OCI-LY1 (cell line): ENCODE measurements around the gene RHEBL1.

ENCODE experiments used
- H2AFZ ChIP-seq: fragments of 200-600 bp; sonication (generic), shearing (Covaris generic); 2 replicates; pipeline ENCODE4 v1.6.0; 2014; ENCODE audit warnings: antibody characterized with exemption, mild to moderate bottlenecking, low read length
- H3F3A ChIP-seq: fragments of 200-600 bp; sonication (generic), shearing (Covaris generic); 2 replicates; pipeline ENCODE4 v1.6.0; 2014; ENCODE audit warnings: mild to moderate bottlenecking, antibody characterized with exemption, low read length, moderate library complexity; ENCODE audit not compliant: insufficient read depth
- H3K27ac ChIP-seq: fragments of 200-600 bp; sonication (generic); 2 replicates; pipeline ENCODE4 v1.5.1; 2014; ENCODE audit warnings: low read length, mixed run types, mild to moderate bottlenecking, low read depth; ENCODE audit not compliant: poor library complexity, severe bottlenecking
- H3K27me3 ChIP-seq: fragments of 200-600 bp; sonication (generic); 2 replicates; pipeline ENCODE4 v1.6.0; 2014; ENCODE audit warnings: antibody characterized with exemption, mild to moderate bottlenecking, low read length, moderate library complexity; ENCODE audit not compliant: insufficient read depth
- H3K36me3 ChIP-seq: fragments of 200-600 bp; sonication (generic); 2 replicates; pipeline ENCODE4 v1.6.1; 2014; ENCODE audit warnings: mild to moderate bottlenecking, antibody characterized with exemption, low read length, moderate library complexity, mixed read lengths; ENCODE audit not compliant: insufficient read depth
- H3K4me1 ChIP-seq: fragments of 200-600 bp; sonication (generic); 2 replicates; pipeline ENCODE4 v1.5.1; 2014; ENCODE audit warnings: mild to moderate bottlenecking, low read length, moderate library complexity; ENCODE audit not compliant: insufficient read depth, severe bottlenecking
- H3K4me2 ChIP-seq: fragments of 200-600 bp; sonication (generic), shearing (Covaris generic); 2 replicates; pipeline ENCODE4 v1.6.1; 2014; ENCODE audit warnings: low read length
- H3K4me3 ChIP-seq: fragments of 200-600 bp; sonication (generic); 2 replicates; pipeline ENCODE4 v1.5.1; 2014; ENCODE audit warnings: low read length, low read depth, mild to moderate bottlenecking, mixed read lengths; ENCODE audit not compliant: poor library complexity, severe bottlenecking
- H3K79me2 ChIP-seq: fragments of 200-600 bp; shearing (Covaris generic); 2 replicates; pipeline ENCODE4 v1.6.1; 2016; ENCODE audit warnings: mixed run types, low read length, mixed read lengths; ENCODE audit not compliant: insufficient read depth
- H3K9ac ChIP-seq: fragments of 200-600 bp; sonication (generic), shearing (Covaris generic); 2 replicates; pipeline ENCODE4 v1.6.1; 2014; ENCODE audit warnings: mild to moderate bottlenecking, low read length, mixed read lengths
- H3K9me2 ChIP-seq: fragments of 200-600 bp; sonication (generic), shearing (Covaris generic); 2 replicates; pipeline ENCODE4 v1.6.1; 2014; ENCODE audit warnings: low read depth, mild to moderate bottlenecking, low read length, mixed read lengths
- H3K9me3 ChIP-seq: fragments of 200-600 bp; shearing (Covaris generic); 2 replicates; pipeline ENCODE4 v1.6.1; 2014; ENCODE audit warnings: low read length, mixed read lengths
- H4K20me1 ChIP-seq: fragments of 200-600 bp; sonication (generic), shearing (Covaris generic); 2 replicates; pipeline ENCODE4 v1.6.0; 2016; ENCODE audit warnings: mild to moderate bottlenecking, low read length; ENCODE audit not compliant: insufficient read depth
- EZH2 ChIP-seq: fragments of 200-600 bp; sonication (generic), shearing (Covaris generic); IDR thresholded peaks from 2 replicates; pipeline ENCODE4 v1.8.0; 2017; ENCODE audit warnings: borderline replicate concordance, mixed run types, mild to moderate bottlenecking, antibody characterized with exemption, low read length, moderate library complexity, mixed read lengths
- TF ChIP-seq, protein P1 (sequence below): fragments of 200-600 bp; sonication (generic), shearing (Covaris generic); IDR thresholded peaks from 2 replicates; pipeline ENCODE4 v1.5.1; 2017; ENCODE audit warnings: mild to moderate bottlenecking, antibody characterized with exemption, low read length, moderate library complexity, mixed read lengths

Gene RHEBL1

DNA sequence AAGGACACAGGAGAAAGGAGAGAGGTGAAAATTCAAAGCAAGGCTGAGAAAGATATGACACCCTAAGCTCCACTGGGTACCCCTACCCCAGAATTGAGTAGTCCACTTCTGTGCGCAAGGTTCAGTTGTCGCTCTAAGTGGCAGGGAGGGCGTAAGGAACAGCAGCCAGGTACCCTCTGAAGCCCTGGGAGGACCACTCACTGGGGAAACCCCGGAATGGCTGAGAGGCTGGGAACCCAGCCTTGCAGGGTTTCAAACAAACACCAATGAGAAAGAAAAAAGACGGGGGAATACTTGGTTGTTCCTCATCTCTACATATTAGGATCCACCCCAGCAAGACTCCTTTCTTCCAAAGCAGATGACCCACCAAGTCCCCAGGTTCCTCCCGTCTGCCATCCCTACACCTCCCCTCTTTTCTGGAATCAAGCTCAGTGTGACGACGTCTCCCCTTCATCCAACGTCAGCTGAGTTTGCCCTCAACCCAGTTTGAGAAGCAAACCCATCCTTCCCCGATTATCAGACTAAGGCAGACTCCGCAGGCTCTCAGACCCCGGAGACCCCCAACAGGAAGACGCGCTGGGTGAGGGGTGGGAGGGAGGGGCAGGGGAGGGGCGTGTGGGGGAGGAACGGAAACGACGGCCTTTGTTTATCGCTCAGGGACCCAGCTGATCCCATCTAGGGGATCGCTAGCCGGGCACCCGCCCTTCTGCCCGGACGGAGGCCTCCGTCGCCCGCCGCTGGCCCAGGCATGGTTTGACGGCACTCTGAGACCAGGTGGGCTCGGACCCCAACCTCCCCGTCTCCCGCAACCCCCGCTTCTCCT is 40.1 kb upstream of the RHEBL1 start:
- H3K79me2 ChIP-seq = no peaks in the 10 kb centered on the region
- H3K4me2 ChIP-seq = peak overlapping the region; percentile 80
- peak overlapping the region; percentile 58 for H3K27ac ChIP-seq
- no peak overlapping the region for H2AFZ ChIP-seq
- H3K9me2 ChIP-seq = no peaks in the 10 kb centered on the region
- no peaks in the 10 kb centered on the region for H3F3A ChIP-seq
- H3K4me1 ChIP-seq = peaks cover 19% of the 10 kb centered on the region
- TF ChIP-seq, protein P1, sequence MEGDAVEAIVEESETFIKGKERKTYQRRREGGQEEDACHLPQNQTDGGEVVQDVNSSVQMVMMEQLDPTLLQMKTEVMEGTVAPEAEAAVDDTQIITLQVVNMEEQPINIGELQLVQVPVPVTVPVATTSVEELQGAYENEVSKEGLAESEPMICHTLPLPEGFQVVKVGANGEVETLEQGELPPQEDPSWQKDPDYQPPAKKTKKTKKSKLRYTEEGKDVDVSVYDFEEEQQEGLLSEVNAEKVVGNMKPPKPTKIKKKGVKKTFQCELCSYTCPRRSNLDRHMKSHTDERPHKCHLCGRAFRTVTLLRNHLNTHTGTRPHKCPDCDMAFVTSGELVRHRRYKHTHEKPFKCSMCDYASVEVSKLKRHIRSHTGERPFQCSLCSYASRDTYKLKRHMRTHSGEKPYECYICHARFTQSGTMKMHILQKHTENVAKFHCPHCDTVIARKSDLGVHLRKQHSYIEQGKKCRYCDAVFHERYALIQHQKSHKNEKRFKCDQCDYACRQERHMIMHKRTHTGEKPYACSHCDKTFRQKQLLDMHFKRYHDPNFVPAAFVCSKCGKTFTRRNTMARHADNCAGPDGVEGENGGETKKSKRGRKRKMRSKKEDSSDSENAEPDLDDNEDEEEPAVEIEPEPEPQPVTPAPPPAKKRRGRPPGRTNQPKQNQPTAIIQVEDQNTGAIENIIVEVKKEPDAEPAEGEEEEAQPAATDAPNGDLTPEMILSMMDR = no peak
- TF ChIP-seq EZH2 = no peak
- H3K9ac ChIP-seq = peak overlapping the region; percentile 88
- no peaks in the 10 kb centered on the region for H3K27me3 ChIP-seq
- no peaks in the 10 kb centered on the region for H3K36me3 ChIP-seq
- H4K20me1 ChIP-seq = no peaks in the 10 kb centered on the region
- no peaks in the 10 kb centered on the region for H3K9me3 ChIP-seq
- peak overlapping the region; percentile 92 for H3K4me3 ChIP-seq

DNA sequence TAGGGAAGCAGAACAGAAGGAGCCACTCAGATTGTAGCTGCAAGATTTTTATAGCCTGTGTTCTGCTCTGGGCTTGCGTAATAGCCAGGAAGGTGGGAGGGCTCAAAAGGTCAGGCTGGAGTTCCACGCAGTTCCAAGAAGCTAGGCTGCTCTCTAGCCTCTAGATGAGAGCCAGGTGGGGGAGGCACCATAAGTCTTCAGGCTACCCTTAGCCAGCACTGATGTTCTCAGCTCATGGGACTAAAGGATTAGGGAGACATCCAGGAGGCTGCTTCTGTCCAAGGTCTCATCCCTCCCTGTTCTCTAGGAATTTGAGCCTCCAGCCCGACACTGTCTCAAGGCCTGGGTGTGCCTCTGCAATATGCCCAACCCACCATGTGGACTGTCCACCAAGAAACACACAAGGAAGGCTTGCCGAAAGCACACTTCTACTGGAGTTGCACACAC is 39.2 kb upstream of the RHEBL1 start:
- H3K9ac ChIP-seq = peak overlapping the region; percentile 88; the same call in 1 of the 2 replicates
- H3K27me3 ChIP-seq = no peaks in the 10 kb centered on the region
- TF ChIP-seq, protein P1 = no peak
- no peak for TF ChIP-seq EZH2
- no peaks in the 10 kb centered on the region for H3K9me2 ChIP-seq
- no peaks in the 10 kb centered on the region for H3F3A ChIP-seq
- peak overlapping the region; percentile 92 for H3K4me3 ChIP-seq
- H2AFZ ChIP-seq = no peak overlapping the region
- no peaks in the 10 kb centered on the region for H3K79me2 ChIP-seq
- H3K36me3 ChIP-seq = peaks cover 6% of the 10 kb centered on the region; the same call in 1 of the 2 replicates
- peaks cover 19% of the 10 kb centered on the region for H3K4me1 ChIP-seq
- no peak overlapping the region for H3K27ac ChIP-seq
- no peaks in the 10 kb centered on the region for H4K20me1 ChIP-seq
- H3K4me2 ChIP-seq = peak overlapping the region; percentile 80
- H3K9me3 ChIP-seq = no peaks in the 10 kb centered on the region

DNA sequence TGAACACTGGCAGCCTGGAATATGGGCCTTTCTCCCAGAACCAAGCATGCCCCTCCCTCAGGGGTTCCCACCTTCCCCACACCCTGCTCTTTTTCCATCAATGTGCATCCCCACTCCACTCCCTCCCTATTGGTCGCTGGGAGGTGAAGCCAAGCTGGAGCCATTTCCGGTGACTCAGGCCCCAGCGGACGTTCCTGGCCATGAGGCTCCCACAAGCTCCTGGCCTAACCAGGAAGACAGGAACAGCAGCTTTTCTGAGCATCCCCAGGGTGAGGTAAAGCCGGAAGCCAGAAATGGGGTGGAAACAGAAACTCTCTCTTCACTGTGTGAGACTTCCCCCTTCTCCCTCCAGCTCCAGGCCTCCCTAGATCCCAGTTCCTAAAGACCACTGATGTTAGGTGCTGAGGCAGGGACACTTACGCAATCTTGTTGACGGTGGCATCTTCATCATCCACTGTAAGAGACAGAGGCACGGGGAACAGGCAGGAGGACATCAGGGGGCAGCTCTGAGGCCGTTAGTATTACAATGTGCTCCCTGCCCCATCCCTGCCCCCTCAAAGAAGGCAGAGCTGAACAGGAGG is 35.8 kb upstream of the RHEBL1 start:
- Histone ChIP-seq H3K4me1 (peaks cover 14% of the 10 kb centered on the region), H4K20me1 (no peaks in the 10 kb centered on the region), H2AFZ (no peak overlapping the region), H3F3A (no peaks in the 10 kb centered on the region), H3K4me2 (no peak overlapping the region), H3K79me2 (no peaks in the 10 kb centered on the region), H3K4me3 (no peak overlapping the region), H3K27ac (no peak overlapping the region), H3K9ac (no peak overlapping the region), H3K27me3 (no peaks in the 10 kb centered on the region), H3K9me2 (no peaks in the 10 kb centered on the region), H3K36me3 (peaks cover 36% of the 10 kb centered on the region; the same call in 1 of the 2 replicates), H3K9me3 (no peaks in the 10 kb centered on the region)
- TF ChIP-seq, protein P1 = no peak
- TF ChIP-seq EZH2 = no peak
